Esophagus (tissue), 2 donors: Measurements from ENCODE around the gene DPPA2. TPM values are rescaled to one million over a fixed set of nuclear protein-coding genes. Genes with fewer than 3 reads are reported as not detected.
"Not testable (repeated sequence)": the region's sequence is repeated elsewhere in the genome, so short reads cannot be mapped to it uniquely, and the experiment has no call there.

Source experiments
- H3K27ac ChIP-seq, 2 donors: one replicate each; pipeline ENCODE4 v1.5.1; 2013; ENCODE audit warnings: low read depth in 2 of 2, mild to moderate bottlenecking in 2 of 2, inconsistent platforms in 1 of 2, low read length in 1 of 2, moderate library complexity in 1 of 2
- H3K27me3 ChIP-seq, 2 donors: one replicate each; pipeline ENCODE4 v1.6.1; 2013; ENCODE audit warnings: low read length in 2 of 2, control low read depth in 1 of 2, mild to moderate bottlenecking in 1 of 2; ENCODE audit not compliant: insufficient read depth in 2 of 2, control insufficient read depth in 1 of 2
- H3K36me3 ChIP-seq, 2 donors: one replicate each; pipeline ENCODE4 v1.6.1; 2013; ENCODE audit warnings: low read length in 1 of 2; ENCODE audit not compliant: control insufficient read depth in 2 of 2, insufficient read depth in 2 of 2
- H3K4me1 ChIP-seq, 2 donors: one replicate each; pipeline ENCODE4 v1.6.1; 2013; ENCODE audit warnings: low read length in 1 of 2; ENCODE audit not compliant: control insufficient read depth in 2 of 2, insufficient read depth in 2 of 2
- H3K4me3 ChIP-seq, 2 donors: one replicate each; pipeline ENCODE4 v1.5.1; 2013; ENCODE audit warnings: low read length in 2 of 2, mild to moderate bottlenecking in 2 of 2, low read depth in 1 of 2, moderate library complexity in 1 of 2
- H3K9me3 ChIP-seq, 2 donors: one replicate each; pipeline ENCODE4 v1.6.1; 2013; ENCODE audit warnings: mild to moderate bottlenecking in 2 of 2, low read depth in 1 of 2, low read length in 1 of 2, moderate library complexity in 1 of 2; ENCODE audit not compliant: control insufficient read depth in 2 of 2, insufficient read depth in 1 of 2
- WGBS, 2 donors: extraction: QIAGEN DNeasy Blood & Tissue Kit; methylation state at CpG; one replicate each; pipeline ENCODE4 v1.1.7; 2013; 5-methylcytosine and 5-hydroxymethylcytosine counted together
- polyA plus RNA-seq, 2 donors: library from polyadenylated mRNA; stranded (reverse); fragments of 200-250 nt; gene quantifications; one replicate each; pipeline ENCODE4 v1.2.3, GENCODE V29; 2013
- donor health status: healthy with polysubstance abuse.
- donor health status: Bipolar disorder and iron deficiency.

The DPPA2 gene
- polyA plus RNA-seq: not detected

- WGBS, 2 donors: 86% methylated on average over 21 of the region's 21 CpGs
- Histone ChIP-seq H3K4me1 (no peaks in the 10 kb centered on the region), H3K4me3 (no peak within 1 kb of the TSS), H3K27ac (no peak within 1 kb of the TSS), H3K36me3 (no peaks in the 10 kb centered on the region), H3K27me3 (no peaks in the 10 kb centered on the region), H3K9me3 (peaks cover 0 to 5% of the 10 kb centered on the region in 2 donors)
These were observed at the start of gene DPPA2 for GRCh38 chr3:109316162-109316730. TSS of gene DPPA2 (minus strand) at chr3:109316517. CDS start at chr3:109314542, 1,975 bp downstream.

GRCh38 chr3:109364088-109364487 is 47.8 kb upstream of the DPPA2 start:
- Histone ChIP-seq H3K27ac (no peak overlapping the region), H3K4me1 (no peaks in the 10 kb centered on the region), H3K9me3 (no peaks in the 10 kb centered on the region), H3K4me3 (no peak overlapping the region), H3K36me3 (no peaks in the 10 kb centered on the region), H3K27me3 (no peaks in the 10 kb centered on the region)
- 82 to 86% methylated on average over 6 of the region's 6 CpGs for WGBS, 2 donors

GRCh38 chr3:109363634-109364033 is 47.3 kb upstream of the DPPA2 start:
- Histone ChIP-seq H3K4me1 (no peaks in the 10 kb centered on the region), H3K27me3 (no peaks in the 10 kb centered on the region), H3K36me3 (no peaks in the 10 kb centered on the region), H3K27ac (no peak overlapping the region), H3K9me3 (no peaks in the 10 kb centered on the region), H3K4me3 (no peak overlapping the region)

GRCh38 chr3:109362823-109363222 is 46.5 kb upstream of the DPPA2 start:
- no peak overlapping the region for H3K27ac ChIP-seq
- H3K27me3 ChIP-seq: no peaks in the 10 kb centered on the region
- H3K36me3 ChIP-seq: no peaks in the 10 kb centered on the region
- H3K4me1 ChIP-seq: no peaks in the 10 kb centered on the region
- no peaks in the 10 kb centered on the region for H3K9me3 ChIP-seq
- no peak overlapping the region for H3K4me3 ChIP-seq
- 57 to 75% methylated on average over 4 of the region's 4 CpGs for WGBS, 2 donors

GRCh38 chr3:109358809-109359208 is 42.5 kb upstream of the DPPA2 start:
- not testable (repeated sequence) for H3K36me3 ChIP-seq, H3K4me1 ChIP-seq, H3K27me3 ChIP-seq, H3K27ac ChIP-seq, H3K9me3 ChIP-seq, H3K4me3 ChIP-seq
- 71 to 88% methylated on average over 2 of the region's 2 CpGs for WGBS, 2 donors

GRCh38 chr3:109356442-109357155 is 40.3 kb upstream of the DPPA2 start:
- no peaks in the 10 kb centered on the region for H3K27me3 ChIP-seq

GRCh38 chr3:109355625-109356441 is 39.5 kb upstream of the DPPA2 start:
- no peak overlapping the region for H3K27ac ChIP-seq
- no peaks in the 10 kb centered on the region for H3K9me3 ChIP-seq
- no peaks in the 10 kb centered on the region for H3K27me3 ChIP-seq
- WGBS, 2 donors: 58% methylated on average over 8 of the region's 8 CpGs
- H3K4me3 ChIP-seq: no peak overlapping the region
- no peaks in the 10 kb centered on the region for H3K36me3 ChIP-seq
- H3K4me1 ChIP-seq: no peaks in the 10 kb centered on the region

More at GRCh38 chr3:109356442-109357155, 40.3 kb upstream of the DPPA2 start:
- Histone ChIP-seq H3K36me3 (no peaks in the 10 kb centered on the region), H3K4me1 (no peaks in the 10 kb centered on the region), H3K27ac (no peak overlapping the region), H3K4me3 (no peak overlapping the region), H3K9me3 (no peaks in the 10 kb centered on the region)
- WGBS, 2 donors: 79 to 83% methylated on average over 3 of the region's 3 CpGs

- WGBS, 2 donors: 37 to 46% methylated on average over 2 of the region's 2 CpGs
- no peaks in the 10 kb centered on the region for H3K4me1 ChIP-seq
- H3K4me3 ChIP-seq: no peak overlapping the region
- H3K27ac ChIP-seq: no peak overlapping the region
- H3K9me3 ChIP-seq: no peaks in the 10 kb centered on the region
- H3K36me3 ChIP-seq: no peaks in the 10 kb centered on the region
- no peaks in the 10 kb centered on the region for H3K27me3 ChIP-seq
These were observed 36.7 kb upstream of the DPPA2 start for GRCh38 chr3:109353057-109353456.

- Histone ChIP-seq H3K36me3 (no peaks in the 10 kb centered on the region), H3K4me1 (no peaks in the 10 kb centered on the region), H3K4me3 (no peak overlapping the region), H3K27ac (no peak overlapping the region), H3K27me3 (no peaks in the 10 kb centered on the region), H3K9me3 (no peaks in the 10 kb centered on the region)
These were observed 34.9 kb upstream of the DPPA2 start for GRCh38 chr3:109351231-109351630.
